NCI-H2081 (cell line): ENCODE measurements around the gene HBZ.
A peak's percentile ranks its signal among the peaks of the same experiment; 100 is the strongest.
"Not testable (repeated sequence)": the region's sequence is repeated elsewhere in the genome, so short reads cannot be mapped to it uniquely, and the experiment has no call there.

Experiments used
- DNase-seq, 2 experiments: peaks; one replicate each; lab custom pipeline; 2025; lab: John Stamatoyannopoulos, UW

Gene HBZ

DNA sequence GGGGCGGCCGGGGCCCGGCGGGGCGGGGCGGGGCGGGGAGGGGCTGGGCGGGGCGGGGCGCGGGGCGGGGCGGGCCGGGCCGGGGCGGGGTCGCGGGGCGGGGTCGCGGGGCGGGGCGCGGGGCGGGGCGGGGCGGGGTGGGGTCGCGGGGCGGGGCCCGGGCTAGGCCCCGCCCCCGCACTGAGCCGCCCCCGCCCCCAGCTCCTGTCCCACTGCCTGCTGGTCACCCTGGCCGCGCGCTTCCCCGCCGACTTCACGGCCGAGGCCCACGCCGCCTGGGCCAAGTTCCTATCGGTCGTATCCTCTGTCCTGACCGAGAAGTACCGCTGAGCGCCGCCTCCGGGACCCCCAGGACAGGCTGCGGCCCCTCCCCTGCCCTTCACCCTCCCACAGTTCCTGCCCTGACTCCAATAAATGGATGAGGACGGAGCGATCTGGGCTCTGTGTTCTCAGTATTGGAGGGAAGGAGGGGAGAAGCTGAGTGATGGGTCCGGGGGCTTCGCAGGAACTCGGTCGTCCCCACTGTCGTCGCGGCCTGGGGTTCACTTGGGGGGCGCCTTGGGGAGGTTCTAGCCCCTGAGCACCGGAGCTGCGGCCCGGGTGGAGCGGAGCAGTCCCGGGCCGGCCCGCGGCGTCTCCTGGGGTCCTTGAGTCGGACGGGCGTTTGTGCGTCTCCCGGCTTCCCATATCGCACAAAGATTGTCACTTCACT lies 12.5 kb downstream of the HBZ start:
- DNase-seq, result no peak

DNA sequence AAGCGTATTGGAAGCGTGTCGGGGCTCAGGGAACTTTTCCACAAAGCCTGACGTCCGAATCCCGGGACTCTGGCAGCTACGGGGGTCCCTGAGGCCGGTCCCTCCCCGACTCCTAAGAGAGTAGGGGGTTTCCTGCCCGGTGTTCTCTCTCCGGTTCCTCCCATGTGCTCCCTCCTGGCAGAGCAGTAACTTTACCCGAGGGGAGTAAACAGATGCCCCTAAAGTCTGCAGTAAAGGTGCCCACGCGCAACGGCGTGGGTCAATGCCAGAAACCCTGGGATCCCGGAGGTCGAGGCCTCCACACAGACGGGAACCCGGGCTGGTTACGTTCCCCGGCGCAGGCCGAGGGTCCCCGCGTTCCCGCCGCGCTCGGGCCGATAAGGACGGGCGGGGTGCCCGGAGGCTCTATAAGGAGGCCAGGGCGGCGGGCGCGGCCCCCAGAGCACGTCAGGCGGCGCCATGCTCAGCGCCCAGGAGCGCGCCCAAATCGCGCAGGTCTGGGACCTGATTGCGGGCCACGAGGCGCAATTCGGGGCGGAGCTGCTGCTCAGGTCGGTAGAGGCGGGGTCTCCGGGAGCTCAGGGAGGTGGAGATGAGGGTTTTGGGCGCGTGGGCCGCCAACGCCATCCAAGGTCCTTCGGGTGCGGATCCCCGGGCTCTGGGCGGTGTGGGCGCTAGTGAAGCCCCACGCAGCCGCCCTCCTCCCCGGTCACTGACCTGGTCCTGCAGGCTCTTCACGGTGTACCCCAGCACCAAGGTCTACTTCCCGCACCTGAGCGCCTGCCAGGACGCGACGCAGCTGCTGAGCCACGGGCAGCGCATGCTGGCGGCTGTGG lies 13.3 kb downstream of the HBZ start, which contains the start of gene HBM:
TSS of gene HBM (plus strand) at position 440 of the 836 bp plus-strand sequence. CDS start at position 460, 20 bp downstream.
- no peak for DNase-seq

DNA sequence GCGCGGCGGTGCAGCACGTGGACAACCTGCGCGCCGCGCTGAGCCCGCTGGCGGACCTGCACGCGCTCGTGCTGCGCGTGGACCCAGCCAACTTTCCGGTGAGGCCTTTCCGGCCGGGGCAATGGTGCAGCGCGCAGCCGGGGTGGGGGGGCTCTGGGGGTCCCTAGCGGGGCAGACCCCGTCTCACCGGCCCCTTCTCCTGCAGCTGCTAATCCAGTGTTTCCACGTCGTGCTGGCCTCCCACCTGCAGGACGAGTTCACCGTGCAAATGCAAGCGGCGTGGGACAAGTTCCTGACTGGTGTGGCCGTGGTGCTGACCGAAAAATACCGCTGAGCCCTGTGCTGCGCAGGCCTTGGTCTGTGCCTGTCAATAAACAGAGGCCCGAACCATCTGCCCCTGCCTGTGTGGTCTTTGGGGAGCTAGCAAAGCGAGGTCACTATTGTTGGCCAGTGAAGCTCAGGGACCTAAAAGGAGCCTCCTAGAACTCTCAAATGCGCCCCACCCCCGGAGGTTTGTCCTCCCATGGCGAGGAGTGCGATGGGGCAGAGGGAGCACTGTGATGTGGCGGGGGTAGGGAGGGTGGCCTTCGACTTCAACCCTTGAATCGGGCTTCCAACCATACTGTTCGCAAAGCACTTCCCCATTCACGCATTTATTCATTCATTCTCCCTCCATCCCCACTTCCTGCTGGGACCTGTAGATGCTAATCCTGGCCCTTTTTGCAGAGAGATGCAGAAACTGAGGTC lies 14.1 kb downstream of the HBZ start:
- DNase-seq, result no peak

DNA sequence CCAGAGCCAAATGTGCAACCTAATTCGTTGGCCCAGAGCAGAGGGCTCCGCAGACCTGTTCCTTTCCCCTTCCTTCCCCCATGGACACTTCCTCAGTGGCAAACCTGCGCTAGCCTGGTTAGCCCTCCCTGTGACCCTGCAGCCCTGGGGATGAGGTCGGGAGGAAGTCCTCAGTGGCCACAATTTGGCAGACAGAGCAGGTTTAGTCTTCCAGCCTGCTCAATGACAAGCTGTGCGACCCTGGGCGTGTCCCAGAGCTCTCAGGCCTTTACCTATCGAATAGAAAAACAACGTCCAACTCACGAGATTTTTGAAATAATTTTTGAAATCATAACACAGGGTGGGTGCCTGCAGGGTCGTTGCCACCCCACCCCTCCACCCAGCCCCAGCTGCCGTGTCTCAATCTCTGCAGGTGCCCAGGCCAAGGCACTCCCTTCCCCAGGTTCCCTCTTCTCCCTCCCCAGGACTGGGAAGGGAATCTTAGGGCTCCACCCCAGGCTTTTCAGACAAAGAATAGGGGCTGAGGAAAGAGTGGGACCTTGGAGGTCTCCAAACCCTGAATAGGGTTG lies 14.8 kb downstream of the HBZ start:
- no peak for DNase-seq

DNA sequence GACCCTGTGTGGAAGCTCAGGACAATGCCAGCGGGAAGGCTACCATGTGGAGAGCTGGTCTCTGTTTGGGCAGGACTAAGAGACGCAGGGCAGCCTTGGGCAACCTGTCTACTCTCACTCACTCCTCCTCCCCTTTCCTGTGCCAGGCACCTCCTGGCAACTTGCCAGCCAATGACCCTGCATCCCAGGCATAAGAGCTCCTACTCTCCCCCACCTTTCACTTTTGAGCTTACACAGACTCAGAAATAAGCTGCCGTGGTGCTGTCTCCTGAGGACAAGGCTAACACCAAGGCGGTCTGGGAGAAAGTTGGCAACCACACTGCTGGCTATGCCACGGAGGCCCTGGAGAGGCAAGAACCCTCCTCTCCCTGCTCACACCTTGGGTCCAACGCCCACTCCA lies 16.0 kb downstream of the HBZ start:
- peak in 1 of 2 experiments; percentile 10 for DNase-seq

DNA sequence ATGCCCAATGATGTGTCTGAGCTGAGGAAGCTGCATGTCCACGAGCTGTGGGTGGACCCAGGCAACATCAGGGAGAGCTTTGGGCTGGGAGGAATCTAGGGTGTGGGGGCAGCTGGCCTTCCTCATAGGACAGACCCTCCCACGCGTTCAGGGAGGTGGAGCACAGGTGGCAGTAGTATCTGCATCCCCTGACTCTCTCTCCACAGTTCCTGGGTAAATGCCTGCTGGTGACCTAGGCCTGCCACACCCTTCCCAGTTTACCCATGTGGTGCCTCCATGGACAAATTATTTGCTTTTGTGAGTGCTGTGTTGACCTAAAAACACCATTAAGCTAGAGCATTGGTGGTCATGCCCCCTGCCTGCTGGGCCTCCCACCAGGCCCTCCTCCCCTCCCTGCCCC lies 16.6 kb downstream of the HBZ start:
- no peak for DNase-seq

DNA sequence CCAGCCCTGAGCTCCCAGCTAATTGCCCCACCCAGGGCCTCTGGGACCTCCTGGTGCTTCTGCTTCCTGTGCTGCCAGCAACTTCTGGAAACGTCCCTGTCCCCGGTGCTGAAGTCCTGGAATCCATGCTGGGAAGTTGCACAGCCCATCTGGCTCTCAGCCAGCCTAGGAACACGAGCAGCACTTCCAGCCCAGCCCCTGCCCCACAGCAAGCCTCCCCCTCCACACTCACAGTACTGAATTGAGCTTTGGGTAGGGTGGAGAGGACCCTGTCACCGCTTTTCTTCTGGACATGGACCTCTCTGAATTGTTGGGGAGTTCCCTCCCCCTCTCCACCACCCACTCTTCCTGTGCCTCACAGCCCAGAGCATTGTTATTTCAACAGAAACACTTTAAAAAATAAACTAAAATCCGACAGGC lies 17.7 kb downstream of the HBZ start:
- not testable (repeated sequence) for DNase-seq

DNA sequence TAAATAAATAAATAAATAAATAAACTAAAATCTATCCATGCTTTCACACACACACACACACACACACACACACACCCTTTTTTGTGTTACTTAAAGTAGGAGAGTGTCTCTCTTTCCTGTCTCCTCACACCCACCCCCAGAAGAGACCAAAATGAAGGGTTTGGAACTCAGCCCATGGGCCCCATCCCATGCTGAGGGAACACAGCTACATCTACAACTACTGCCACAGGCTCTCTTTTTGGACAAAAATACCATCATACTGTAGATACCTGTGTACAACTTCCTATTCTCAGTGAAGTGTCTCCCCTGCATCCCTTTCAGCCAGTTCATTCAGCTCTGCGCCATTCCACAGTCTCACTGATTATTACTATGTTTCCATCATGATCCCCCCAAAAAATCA lies 18.3 kb downstream of the HBZ start:
- DNase-seq, result no peak

DNA sequence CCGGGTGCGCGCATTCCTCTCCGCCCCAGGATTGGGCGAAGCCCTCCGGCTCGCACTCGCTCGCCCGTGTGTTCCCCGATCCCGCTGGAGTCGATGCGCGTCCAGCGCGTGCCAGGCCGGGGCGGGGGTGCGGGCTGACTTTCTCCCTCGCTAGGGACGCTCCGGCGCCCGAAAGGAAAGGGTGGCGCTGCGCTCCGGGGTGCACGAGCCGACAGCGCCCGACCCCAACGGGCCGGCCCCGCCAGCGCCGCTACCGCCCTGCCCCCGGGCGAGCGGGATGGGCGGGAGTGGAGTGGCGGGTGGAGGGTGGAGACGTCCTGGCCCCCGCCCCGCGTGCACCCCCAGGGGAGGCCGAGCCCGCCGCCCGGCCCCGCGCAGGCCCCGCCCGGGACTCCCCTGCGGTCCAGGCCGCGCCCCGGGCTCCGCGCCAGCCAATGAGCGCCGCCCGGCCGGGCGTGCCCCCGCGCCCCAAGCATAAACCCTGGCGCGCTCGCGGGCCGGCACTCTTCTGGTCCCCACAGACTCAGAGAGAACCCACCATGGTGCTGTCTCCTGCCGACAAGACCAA lies 20.0 kb downstream of the HBZ start, which contains the start of gene HBA2:
TSS of gene HBA2 (plus strand) at position 503 of the 568 bp plus-strand sequence. CDS start at position 540, 37 bp downstream.
- DNase-seq, result not testable (repeated sequence)

DNA sequence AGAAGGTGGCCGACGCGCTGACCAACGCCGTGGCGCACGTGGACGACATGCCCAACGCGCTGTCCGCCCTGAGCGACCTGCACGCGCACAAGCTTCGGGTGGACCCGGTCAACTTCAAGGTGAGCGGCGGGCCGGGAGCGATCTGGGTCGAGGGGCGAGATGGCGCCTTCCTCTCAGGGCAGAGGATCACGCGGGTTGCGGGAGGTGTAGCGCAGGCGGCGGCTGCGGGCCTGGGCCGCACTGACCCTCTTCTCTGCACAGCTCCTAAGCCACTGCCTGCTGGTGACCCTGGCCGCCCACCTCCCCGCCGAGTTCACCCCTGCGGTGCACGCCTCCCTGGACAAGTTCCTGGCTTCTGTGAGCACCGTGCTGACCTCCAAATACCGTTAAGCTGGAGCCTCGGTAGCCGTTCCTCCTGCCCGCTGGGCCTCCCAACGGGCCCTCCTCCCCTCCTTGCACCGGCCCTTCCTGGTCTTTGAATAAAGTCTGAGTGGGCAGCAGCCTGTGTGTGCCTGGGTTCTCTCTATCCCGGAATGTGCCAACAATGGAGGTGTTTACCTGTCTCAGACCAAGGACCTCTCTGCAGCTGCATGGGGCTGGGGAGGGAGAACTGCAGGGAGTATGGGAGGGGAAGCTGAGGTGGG lies 20.9 kb downstream of the HBZ start:
- DNase-seq, result not testable (repeated sequence)

DNA sequence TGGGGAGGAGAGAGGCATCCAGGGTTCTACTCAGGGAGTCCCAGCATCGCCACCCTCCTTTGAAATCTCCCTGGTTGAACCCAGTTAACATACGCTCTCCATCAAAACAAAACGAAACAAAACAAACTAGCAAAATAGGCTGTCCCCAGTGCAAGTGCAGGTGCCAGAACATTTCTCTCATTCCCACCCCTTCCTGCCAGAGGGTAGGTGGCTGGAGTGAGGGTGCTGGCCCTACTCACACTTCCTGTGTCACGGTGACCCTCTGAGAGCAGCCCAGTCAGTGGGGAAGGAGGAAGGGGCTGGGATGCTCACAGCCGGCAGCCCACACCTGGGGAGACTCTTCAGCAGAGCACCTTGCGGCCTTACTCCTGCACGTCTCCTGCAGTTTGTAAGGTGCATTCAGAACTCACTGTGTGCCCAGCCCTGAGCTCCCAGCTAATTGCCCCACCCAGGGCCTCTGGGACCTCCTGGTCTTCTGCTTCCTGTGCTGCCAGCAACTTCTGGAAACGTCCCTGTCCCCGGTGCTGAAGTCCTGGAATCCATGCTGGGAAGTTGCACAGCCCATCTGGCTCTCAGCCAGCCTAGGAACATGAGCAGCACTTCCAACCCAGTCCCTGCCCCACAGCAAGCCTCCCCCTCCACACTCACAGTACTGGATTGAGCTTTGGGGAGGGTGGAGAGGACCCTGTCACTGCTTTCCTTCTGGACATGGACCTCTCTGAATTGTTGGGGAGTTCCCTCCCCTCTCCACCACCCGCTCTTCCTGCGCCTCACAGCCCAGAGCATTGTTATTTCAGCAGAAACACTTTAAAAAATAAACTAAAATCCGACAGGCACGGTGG lies 21.7 kb downstream of the HBZ start:
- DNase-seq, result peak in 1 of 2 experiments; percentile 19

DNA sequence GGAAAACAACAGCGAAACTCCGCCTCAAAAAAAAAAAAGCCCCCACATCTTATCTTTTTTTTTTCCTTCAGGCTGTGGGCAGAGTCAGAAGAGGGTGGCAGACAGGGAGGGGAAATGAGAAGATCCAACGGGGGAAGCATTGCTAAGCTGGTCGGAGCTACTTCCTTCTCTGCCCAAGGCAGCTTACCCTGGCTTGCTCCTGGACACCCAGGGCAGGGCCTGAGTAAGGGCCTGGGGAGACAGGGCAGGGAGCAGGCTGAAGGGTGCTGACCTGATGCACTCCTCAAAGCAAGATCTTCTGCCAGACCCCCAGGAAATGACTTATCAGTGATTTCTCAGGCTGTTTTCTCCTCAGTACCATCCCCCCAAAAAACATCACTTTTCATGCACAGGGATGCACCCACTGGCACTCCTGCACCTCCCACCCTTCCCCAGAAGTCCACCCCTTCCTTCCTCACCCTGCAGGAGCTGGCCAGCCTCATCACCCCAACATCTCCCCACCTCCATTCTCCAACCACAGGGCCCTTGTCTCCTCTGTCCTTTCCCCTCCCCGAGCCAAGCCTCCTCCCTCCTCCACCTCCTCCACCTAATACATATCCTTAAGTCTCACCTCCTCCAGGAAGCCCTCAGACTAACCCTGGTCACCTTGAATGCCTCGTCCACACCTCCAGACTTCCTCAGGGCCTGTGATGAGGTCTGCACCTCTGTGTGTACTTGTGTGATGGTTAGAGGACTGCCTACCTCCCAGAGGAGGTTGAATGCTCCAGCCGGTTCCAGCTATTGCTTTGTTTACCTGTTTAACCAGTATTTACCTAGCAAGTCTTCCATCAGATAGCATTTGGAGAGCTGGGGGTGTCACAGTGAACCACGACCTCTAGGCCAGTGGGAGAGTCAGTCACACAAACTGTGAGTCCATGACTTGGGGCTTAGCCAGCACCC lies 22.8 kb downstream of the HBZ start:
- no peak for DNase-seq

DNA sequence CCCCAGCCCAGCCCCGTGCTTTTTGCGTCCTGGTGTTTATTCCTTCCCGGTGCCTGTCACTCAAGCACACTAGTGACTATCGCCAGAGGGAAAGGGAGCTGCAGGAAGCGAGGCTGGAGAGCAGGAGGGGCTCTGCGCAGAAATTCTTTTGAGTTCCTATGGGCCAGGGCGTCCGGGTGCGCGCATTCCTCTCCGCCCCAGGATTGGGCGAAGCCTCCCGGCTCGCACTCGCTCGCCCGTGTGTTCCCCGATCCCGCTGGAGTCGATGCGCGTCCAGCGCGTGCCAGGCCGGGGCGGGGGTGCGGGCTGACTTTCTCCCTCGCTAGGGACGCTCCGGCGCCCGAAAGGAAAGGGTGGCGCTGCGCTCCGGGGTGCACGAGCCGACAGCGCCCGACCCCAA lies 23.6 kb downstream of the HBZ start:
- not testable (repeated sequence) for DNase-seq

DNA sequence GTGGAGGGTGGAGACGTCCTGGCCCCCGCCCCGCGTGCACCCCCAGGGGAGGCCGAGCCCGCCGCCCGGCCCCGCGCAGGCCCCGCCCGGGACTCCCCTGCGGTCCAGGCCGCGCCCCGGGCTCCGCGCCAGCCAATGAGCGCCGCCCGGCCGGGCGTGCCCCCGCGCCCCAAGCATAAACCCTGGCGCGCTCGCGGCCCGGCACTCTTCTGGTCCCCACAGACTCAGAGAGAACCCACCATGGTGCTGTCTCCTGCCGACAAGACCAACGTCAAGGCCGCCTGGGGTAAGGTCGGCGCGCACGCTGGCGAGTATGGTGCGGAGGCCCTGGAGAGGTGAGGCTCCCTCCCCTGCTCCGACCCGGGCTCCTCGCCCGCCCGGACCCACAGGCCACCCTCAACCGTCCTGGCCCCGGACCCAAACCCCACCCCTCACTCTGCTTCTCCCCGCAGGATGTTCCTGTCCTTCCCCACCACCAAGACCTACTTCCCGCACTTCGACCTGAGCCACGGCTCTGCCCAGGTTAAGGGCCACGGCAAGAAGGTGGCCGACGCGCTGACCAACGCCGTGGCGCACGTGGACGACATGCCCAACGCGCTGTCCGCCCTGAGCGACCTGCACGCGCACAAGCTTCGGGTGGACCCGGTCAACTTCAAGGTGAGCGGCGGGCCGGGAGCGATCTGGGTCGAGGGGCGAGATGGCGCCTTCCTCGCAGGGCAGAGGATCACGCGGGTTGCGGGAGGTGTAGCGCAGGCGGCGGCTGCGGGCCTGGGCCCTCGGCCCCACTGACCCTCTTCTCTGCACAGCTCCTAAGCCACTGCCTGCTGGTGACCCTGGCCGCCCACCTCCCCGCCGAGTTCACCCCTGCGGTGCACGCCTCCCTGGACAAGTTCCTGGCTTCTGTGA lies 24.3 kb downstream of the HBZ start, which contains the start of gene HBA1:
TSS of gene HBA1 (plus strand) at position 204 of the 906 bp plus-strand sequence. CDS start at position 241, 37 bp downstream.
- DNase-seq, result not testable (repeated sequence)

DNA sequence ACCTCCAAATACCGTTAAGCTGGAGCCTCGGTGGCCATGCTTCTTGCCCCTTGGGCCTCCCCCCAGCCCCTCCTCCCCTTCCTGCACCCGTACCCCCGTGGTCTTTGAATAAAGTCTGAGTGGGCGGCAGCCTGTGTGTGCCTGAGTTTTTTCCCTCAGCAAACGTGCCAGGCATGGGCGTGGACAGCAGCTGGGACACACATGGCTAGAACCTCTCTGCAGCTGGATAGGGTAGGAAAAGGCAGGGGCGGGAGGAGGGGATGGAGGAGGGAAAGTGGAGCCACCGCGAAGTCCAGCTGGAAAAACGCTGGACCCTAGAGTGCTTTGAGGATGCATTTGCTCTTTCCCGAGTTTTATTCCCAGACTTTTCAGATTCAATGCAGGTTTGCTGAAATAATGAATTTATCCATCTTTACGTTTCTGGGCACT lies 25.0 kb downstream of the HBZ start:
- DNase-seq, result no peak

DNA sequence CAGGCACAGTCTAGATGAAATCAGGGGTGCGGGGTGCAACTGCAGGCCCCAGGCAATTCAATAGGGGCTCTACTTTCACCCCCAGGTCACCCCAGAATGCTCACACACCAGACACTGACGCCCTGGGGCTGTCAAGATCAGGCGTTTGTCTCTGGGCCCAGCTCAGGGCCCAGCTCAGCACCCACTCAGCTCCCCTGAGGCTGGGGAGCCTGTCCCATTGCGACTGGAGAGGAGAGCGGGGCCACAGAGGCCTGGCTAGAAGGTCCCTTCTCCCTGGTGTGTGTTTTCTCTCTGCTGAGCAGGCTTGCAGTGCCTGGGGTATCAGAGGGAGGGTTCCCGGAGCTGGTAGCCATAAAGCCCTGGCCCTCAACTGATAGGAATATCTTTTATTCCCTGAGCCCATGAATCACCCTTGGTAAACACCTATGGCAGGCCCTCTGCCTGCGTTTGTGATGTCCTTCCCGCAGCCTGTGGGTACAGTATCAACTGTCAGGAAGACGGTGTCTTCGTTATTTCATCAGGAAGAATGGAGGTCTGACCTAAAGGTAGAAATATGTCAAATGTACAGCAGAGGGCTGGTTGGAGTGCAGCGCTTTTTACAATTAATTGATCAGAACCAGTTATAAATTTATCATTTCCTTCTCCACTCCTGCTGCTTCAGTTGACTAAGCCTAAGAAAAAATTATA lies 25.7 kb downstream of the HBZ start:
- no peak for DNase-seq

DNA sequence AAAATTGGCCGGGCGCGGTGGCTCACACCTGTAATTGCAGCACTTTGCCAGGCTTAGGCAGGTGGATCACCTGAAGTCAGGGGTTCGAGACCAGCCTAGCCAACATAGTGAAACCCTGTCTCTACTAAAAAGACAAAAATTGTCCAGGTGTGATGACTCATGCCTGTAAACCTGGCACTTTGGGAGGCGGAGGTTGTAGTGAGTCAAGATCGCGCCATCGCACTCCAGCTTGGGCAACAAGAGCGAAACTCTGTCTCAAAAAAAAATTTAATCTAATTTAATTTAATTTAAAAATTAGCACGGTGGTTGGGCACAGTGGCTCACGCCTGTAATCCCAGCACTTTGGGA lies 26.2 kb downstream of the HBZ start:
- DNase-seq, result no peak
